Measurements from ENCODE around the gene GAGE10. TPM values are rescaled to one million over a fixed set of nuclear protein-coding genes. Genes with fewer than 3 reads are reported as not detected.

GAGE10 gene
- total and polyA plus RNA-seq, 9 of the 15 experiments (the other 6 are each of a cell fraction or from before 2014, with no cell fraction given), result 0.80 to 3.1 (median 0.96) TPM; not detected in 4

DNA sequence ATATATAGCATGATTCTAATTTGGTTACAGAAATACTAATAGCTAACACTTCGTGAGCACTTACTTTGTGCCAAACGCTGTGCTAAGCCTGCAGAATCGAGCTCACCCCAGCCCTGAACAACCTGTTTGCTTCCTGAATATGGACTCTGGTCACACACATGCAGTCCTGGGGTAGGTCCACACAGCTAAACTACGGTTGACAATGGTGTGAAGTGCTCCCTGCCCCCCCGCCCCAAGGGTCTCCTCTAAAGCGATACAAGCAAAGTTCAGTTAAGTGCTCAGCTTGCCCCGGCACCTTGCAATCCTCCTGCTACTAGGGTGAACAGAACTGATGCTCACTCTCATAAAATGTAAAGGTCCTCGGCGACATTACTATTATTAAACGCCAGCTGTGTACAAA, 39.8 kb upstream of the GAGE10 start (continued):
- TF ChIP-seq, protein P1, sequence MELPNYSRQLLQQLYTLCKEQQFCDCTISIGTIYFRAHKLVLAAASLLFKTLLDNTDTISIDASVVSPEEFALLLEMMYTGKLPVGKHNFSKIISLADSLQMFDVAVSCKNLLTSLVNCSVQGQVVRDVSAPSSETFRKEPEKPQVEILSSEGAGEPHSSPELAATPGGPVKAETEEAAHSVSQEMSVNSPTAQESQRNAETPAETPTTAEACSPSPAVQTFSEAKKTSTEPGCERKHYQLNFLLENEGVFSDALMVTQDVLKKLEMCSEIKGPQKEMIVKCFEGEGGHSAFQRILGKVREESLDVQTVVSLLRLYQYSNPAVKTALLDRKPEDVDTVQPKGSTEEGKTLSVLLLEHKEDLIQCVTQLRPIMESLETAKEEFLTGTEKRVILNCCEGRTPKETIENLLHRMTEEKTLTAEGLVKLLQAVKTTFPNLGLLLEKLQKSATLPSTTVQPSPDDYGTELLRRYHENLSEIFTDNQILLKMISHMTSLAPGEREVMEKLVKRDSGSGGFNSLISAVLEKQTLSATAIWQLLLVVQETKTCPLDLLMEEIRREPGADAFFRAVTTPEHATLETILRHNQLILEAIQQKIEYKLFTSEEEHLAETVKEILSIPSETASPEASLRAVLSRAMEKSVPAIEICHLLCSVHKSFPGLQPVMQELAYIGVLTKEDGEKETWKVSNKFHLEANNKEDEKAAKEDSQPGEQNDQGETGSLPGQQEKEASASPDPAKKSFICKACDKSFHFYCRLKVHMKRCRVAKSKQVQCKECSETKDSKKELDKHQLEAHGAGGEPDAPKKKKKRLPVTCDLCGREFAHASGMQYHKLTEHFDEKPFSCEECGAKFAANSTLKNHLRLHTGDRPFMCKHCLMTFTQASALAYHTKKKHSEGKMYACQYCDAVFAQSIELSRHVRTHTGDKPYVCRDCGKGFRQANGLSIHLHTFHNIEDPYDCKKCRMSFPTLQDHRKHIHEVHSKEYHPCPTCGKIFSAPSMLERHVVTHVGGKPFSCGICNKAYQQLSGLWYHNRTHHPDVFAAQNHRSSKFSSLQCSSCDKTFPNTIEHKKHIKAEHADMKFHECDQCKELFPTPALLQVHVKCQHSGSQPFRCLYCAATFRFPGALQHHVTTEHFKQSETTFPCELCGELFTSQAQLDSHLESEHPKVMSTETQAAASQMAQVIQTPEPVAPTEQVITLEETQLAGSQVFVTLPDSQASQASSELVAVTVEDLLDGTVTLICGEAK (IDR thresholded peaks at IDR 0.05), result no peak
- TF ChIP-seq, protein P1 (CRISPR knock-in tag; IDR thresholded peaks at IDR 0.05), result no peak
- TF ChIP-seq ZNF239 (CRISPR knock-in tag; IDR thresholded peaks at IDR 0.05), result no peak
- TF ChIP-seq, protein P2, sequence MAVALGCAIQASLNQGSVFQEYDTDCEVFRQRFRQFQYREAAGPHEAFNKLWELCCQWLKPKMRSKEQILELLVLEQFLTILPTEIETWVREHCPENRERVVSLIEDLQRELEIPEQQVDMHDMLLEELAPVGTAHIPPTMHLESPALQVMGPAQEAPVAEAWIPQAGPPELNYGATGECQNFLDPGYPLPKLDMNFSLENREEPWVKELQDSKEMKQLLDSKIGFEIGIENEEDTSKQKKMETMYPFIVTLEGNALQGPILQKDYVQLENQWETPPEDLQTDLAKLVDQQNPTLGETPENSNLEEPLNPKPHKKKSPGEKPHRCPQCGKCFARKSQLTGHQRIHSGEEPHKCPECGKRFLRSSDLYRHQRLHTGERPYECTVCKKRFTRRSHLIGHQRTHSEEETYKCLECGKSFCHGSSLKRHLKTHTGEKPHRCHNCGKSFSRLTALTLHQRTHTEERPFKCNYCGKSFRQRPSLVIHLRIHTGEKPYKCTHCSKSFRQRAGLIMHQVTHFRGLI (CRISPR knock-in tag; IDR thresholded peaks at IDR 0.05), result no peak
- TF ChIP-seq BCL6 (CRISPR knock-in tag; IDR thresholded peaks at IDR 0.05), result no peak
- TF ChIP-seq SMAD3 (CRISPR knock-in tag; conservative IDR thresholded peaks at IDR 0.05), result no peak
- TF ChIP-seq CREB1 (IDR thresholded peaks at IDR 0.05), result no peak
- no peak for TF ChIP-seq CREB1 (CRISPR knock-in tag; IDR thresholded peaks at IDR 0.05)
